OCI-LY3 (cell line): ENCODE results near the gene SLC25A21.

Source experiments
- CTCF ChIP-seq: fragments of 200-600, 300-600 bp; sonication (generic); IDR thresholded peaks from 2 replicates; pipeline ENCODE4 v1.5.1; 2014; ENCODE audit warnings: antibody characterized with exemption, low read length, low read depth
- EZH2phosphoT487 ChIP-seq: fragments of 200-600 bp; shearing (Covaris generic); IDR thresholded peaks from 2 replicates; pipeline ENCODE4 v1.6.1; 2018; ENCODE audit warnings: antibody characterized with exemption, mixed run types, low read depth

GRCh38 chr14:36822685-36823084 lies 349.7 kb downstream of the SLC25A21 start:
- no peak for TF ChIP-seq CTCF
- TF ChIP-seq EZH2phosphoT487: no peak
